Heart left ventricle (tissue), 16 donors: ENCODE results near the gene UBALD2. TPM values are rescaled to one million over a fixed set of nuclear protein-coding genes. Genes with fewer than 3 reads are reported as not detected.
"Not testable (repeated sequence)": the region's sequence is repeated elsewhere in the genome, so short reads cannot be mapped to it uniquely, and the experiment has no call there.

Source experiments
- ATAC-seq, 4 donors: fragments of 200-7000 bp; cut with Tn5 transposase; one replicate each; pipeline ENCODE4 v1.9.1; 2020 to 2022; ENCODE audit warnings: moderate library complexity in 4 of 4, mild to moderate bottlenecking in 3 of 4, moderate number of reproducible peaks in 1 of 4
- DNase-seq, 5 donors: peaks; one replicate each; pipeline ENCODE4 v3.0.0-alpha.2; 2020
- H3K27ac ChIP-seq, 12 donors: fragments of 200-600 bp; sonication (generic) in 4 of 12; one replicate each; pipeline versions ENCODE4 v1.5.0 to v1.8.0; 2016 to 2022; ENCODE audit warnings: mild to moderate bottlenecking in 2 of 12
- H3K27me3 ChIP-seq, 9 donors: fragments of 200-600 bp; sonication (generic) in 2 of 9; one replicate each; pipeline versions ENCODE4 v1.5.1 to v1.8.0; 2016 to 2022; ENCODE audit warnings: mild to moderate bottlenecking in 3 of 9
- H3K36me3 ChIP-seq, 9 donors: fragments of 200-600 bp; sonication (generic) in 2 of 9; one replicate each; pipeline versions ENCODE4 v1.5.0 to v1.8.0; 2018 to 2022; ENCODE audit warnings: mild to moderate bottlenecking in 2 of 9
- H3K4me1 ChIP-seq, 12 donors: fragments of 200-600 bp; sonication (generic) in 4 of 12; one replicate each; pipeline versions ENCODE4 v1.5.0 to v1.8.0; 2016 to 2022; ENCODE audit warnings: mild to moderate bottlenecking in 3 of 12
- H3K4me3 ChIP-seq, 12 donors: fragments of 200-600 bp; sonication (generic) in 4 of 12; one replicate each; pipeline versions ENCODE4 v1.5.0 to v1.8.0; 2017 to 2022; ENCODE audit warnings: mild to moderate bottlenecking in 9 of 12, moderate library complexity in 4 of 12
- H3K9me3 ChIP-seq, 12 donors: fragments of 200-600 bp; sonication (generic) in 4 of 12; one replicate each; pipeline versions ENCODE4 v1.5.0 to v1.8.0; 2016 to 2022; ENCODE audit warnings: mild to moderate bottlenecking in 1 of 12
- POLR2A ChIP-seq, 2 donors: fragments of 450-650 bp; IDR thresholded peaks; one replicate each; pipeline ENCODE4 v1.6.1; 2017; ENCODE audit warnings: antibody characterized with exemption in 2 of 2, mild to moderate bottlenecking in 2 of 2, moderate library complexity in 2 of 2
- WGBS, 4 donors: extraction: QIAGEN DNeasy Blood & Tissue Kit in 2 of 4; methylation state at CpG; one replicate each; pipeline versions ENCODE4 v1.1.5 to v1.1.7; 2013 to 2018; 5-methylcytosine and 5-hydroxymethylcytosine counted together
- intact Hi-C, 10 donors: fragments of 100-400 bp; cut with DNase I; formaldehyde crosslinking; loops; one replicate each; pipeline versions ENCODE4 v1.11.1 to v1.14.2; 2022
- polyA plus RNA-seq, 2 donors: library from polyadenylated mRNA; stranded (reverse); fragments of 200-250 nt; gene quantifications; one replicate each; pipeline ENCODE4 v1.2.3, GENCODE V29; 2013
- total RNA-seq, 9 donors: library from RNA; depleted of rRNA in 2 of 9; stranded (reverse); fragments of >200 nt in 2 of 9; fragmentation: NEBNext Ultra II Directional in 3 of 9; extraction: Animal tissue kit (Norgen Biotek cat#: 25700) in 3 of 9; gene quantifications; one replicate each; pipeline versions ENCODE4 v1.1.0 to v1.2.4, GENCODE V29; 2016 to 2023
- TF ChIP-seq, protein P1 (sequence below), 12 donors: fragments of 200-600 bp; sonication (generic) in 4 of 12; IDR thresholded peaks; one replicate each; pipeline versions ENCODE4 v1.5.0 to v1.8.0; 2018 to 2022; ENCODE audit warnings: antibody characterized with exemption in 12 of 12, mild to moderate bottlenecking in 5 of 12
- donor health status: ischemic (EF 13 %, LVEDD 7.1; RV severe dilation, severe dysfunction).
- donor health status: healthy with polysubstance abuse.
- donor health status: DM: no; HTN: yes; CAD: no.
- donor health status: DM: no; HTN: no; CAD: no.
- donor health status: ischemic (EF 25% LVEDD 6.9; RV normal size, moderate dysfunction).
- donor health status: ischemic (EF 25% LVEDD 5.7; RV mildly dilated, moderate dysfunction).
- donor health status: healthy.
- donor health status: DM: yes; HTN: yes; CAD: no.
- donor health status: ischemic (EF 35%, LVEDD 5.7; RV mildly dilated, moderate dysfunction).
- donor health status: nonischemic (EF 11% LVEDD 7.7; RV severe dilation, severe dysfunction).
- donor health status: DM: yes; HTN: yes; CAD: no.
- donor health status: PGD.
- donor health status: ischemic (EF 29% LVEDD 5.4; RV normal size, mild dysfunction).
- donor health status: nonischemic (EF 23%, LVEDD 6.1; RV moderate dilation, normal function).

UBALD2 gene
- total and polyA plus RNA-seq, 11 donors = 8.5 to 49.8 (median 21.9) TPM

DNA sequence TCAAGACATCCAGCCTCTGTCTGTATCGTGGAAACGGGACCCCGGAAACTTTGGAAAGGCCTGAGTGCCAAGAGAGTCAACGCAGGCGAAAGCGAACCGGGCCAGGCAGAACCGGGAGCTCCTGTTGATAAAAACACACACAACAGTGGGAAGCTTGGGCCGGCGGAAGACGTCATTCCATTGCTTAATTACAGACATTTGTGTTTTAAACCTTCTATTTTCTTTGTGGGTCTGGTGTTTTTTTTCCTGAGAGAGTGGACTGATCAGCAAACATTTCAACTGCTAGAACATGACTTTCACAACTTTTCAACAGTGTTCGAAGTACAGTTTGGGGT lies 24.0 kb upstream of the UBALD2 start:
- Histone ChIP-seq H3K9me3 (no peaks in the 10 kb centered on the region), H3K36me3 (no peaks in the 10 kb centered on the region), H3K4me3 (peak overlapping the region; percentile 36 to 78 (median 68)), H3K27ac (peak overlapping the region in 6 of 12 donors; percentile 24 to 55 (median 34)), H3K27me3 (peaks cover 0 to 37% (median 0%) of the 10 kb centered on the region in 9 donors), H3K4me1 (peaks cover 0 to 32% (median 9%) of the 10 kb centered on the region in 12 donors)
- no peak for TF ChIP-seq POLR2A (IDR thresholded peaks at IDR 0.05)
- TF ChIP-seq, protein P1, sequence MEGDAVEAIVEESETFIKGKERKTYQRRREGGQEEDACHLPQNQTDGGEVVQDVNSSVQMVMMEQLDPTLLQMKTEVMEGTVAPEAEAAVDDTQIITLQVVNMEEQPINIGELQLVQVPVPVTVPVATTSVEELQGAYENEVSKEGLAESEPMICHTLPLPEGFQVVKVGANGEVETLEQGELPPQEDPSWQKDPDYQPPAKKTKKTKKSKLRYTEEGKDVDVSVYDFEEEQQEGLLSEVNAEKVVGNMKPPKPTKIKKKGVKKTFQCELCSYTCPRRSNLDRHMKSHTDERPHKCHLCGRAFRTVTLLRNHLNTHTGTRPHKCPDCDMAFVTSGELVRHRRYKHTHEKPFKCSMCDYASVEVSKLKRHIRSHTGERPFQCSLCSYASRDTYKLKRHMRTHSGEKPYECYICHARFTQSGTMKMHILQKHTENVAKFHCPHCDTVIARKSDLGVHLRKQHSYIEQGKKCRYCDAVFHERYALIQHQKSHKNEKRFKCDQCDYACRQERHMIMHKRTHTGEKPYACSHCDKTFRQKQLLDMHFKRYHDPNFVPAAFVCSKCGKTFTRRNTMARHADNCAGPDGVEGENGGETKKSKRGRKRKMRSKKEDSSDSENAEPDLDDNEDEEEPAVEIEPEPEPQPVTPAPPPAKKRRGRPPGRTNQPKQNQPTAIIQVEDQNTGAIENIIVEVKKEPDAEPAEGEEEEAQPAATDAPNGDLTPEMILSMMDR (IDR thresholded peaks at IDR 0.05) = no peak
- intact Hi-C loops = loop anchor here in 2 of 10 donors (5.0 kb wide), 1 partner anchor 44 kb away; no protein-coding TSS in a partner anchor
- ATAC-seq = peak in 2 of 4 donors; percentile 45 to 53
- WGBS, 4 donors = 8 to 14% (median 10%) methylated on average over 12 of the region's 12 CpGs
- peak in 2 of 5 donors; percentile 37 to 48 for DNase-seq

DNA sequence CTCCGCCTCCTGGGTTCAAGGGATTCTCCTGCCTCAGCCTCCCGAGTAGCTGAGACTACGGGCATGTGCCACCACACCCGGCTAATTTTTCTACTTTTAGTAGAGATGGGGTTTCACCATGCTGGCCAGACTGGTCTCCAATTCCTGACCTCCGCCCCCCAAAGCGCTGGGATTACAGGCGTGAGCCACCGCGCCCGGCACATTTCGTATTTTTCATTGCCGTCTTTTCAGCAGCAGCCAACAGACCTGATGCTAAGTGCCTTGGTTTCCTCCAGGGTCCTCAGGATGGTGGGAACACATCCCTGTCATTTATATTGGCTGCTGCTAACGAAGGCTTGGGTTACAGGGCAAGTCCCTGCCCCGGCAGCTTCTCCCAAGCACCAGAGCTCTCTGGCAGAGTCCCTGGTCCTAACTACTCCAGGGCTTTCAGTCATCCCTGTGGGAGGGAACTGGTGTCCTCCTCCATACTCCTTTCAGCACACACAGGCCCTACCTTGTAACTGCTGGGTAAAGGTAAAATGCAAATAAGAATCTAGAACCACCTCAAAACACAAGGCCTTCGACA lies 23.4 kb upstream of the UBALD2 start:
- DNase-seq (no peak), ATAC-seq (no peak)
- H3K9me3 ChIP-seq = no peaks in the 10 kb centered on the region
- H3K4me3 ChIP-seq = peak overlapping the region in 5 of 12 donors; percentile 61 to 78 (median 72)
- 94 to 96% (median 95%) methylated on average over 15 of the region's 15 CpGs for WGBS, 4 donors
- no peak overlapping the region for H3K27ac ChIP-seq
- intact Hi-C loops = loop anchor here in 2 of 10 donors (5.0 kb wide), 1 partner anchor 44 kb away; no protein-coding TSS in a partner anchor
- peaks cover 0 to 38% (median 9%) of the 10 kb centered on the region in 12 donors for H3K4me1 ChIP-seq
- TF ChIP-seq POLR2A (IDR thresholded peaks at IDR 0.05) = no peak
- TF ChIP-seq, protein P1 (IDR thresholded peaks at IDR 0.05) = no peak
- no peaks in the 10 kb centered on the region for H3K36me3 ChIP-seq
- H3K27me3 ChIP-seq = peaks cover 0 to 37% (median 0%) of the 10 kb centered on the region in 9 donors

DNA sequence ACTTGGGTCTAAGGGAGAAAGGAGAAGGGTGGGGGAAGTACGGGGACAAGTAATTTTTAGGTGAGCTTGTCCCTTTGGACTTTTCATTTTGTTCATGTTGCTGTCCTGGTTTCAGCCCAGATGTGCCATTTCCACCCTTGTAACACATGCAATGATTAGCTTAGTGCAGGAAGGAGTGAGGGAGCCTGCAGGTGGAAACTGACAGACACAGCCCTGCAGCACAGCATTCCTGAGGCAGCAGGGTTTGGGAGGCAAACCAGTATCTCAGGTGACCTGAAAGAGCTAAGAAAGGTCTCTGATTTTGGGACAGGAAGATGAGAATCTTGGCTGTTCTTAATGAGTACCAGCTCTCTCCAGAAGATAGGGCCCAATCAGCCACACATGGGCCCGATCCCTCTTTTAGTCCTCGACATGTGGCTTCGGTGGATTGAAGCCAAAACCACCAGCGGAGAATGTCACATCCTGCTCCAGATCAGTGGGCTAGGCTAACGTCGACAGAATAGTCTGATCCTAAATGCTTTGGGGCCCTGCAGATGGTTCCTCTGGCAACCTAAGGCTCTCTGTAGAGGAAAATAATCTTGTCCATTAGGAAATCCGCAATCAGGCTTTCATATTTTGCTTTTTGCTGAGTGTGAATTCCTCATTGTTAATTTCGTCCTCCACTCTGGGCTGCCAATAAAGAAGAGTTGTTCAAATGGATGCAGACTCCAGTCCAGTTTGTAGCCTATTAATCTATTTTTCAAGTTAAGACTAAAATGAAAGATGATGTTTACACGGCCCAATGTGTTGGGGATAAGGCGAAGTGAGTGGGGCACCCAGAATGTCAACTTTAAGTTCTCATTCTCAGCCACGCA lies 21.1 kb upstream of the UBALD2 start:
- Histone ChIP-seq H3K36me3 (no peaks in the 10 kb centered on the region), H3K9me3 (no peaks in the 10 kb centered on the region), H3K27me3 (peaks cover 0 to 33% (median 0%) of the 10 kb centered on the region in 9 donors), H3K4me1 (peaks cover 0 to 42% (median 9%) of the 10 kb centered on the region in 12 donors), H3K27ac (no peak overlapping the region), H3K4me3 (no peak overlapping the region)
- intact Hi-C loops = loop anchor here in 2 of 10 donors (5.0 kb wide), 1 partner anchor 47 kb away; no protein-coding TSS in a partner anchor
- DNase-seq (peak in 1 of 5 donors; percentile 28), ATAC-seq (no peak)
- WGBS, 4 donors = 70 to 82% (median 73%) methylated on average over 12 of the region's 12 CpGs
- TF ChIP-seq, protein P1 (IDR thresholded peaks at IDR 0.05) = no peak
- TF ChIP-seq POLR2A (IDR thresholded peaks at IDR 0.05) = no peak

DNA sequence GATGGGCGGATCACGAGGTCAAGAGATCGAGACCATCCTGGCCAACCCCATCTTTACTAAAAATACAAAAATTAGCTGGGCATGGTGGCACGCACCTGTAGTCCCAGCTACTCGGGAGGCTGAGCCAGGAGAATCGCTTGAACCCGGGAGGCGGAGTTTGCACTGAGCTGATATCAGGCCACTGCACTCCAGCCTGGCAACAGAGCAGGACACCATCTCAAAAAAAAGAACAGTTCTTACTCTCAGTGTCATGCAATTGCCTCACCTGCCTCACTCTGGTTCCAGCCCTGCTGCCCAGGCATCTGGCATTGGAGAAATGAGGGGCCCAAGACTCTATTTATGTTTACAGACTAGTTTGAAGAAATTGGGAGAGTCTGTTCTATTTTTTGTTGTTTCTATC lies 20.4 kb upstream of the UBALD2 start:
- not testable (repeated sequence) for H3K9me3 ChIP-seq, H3K27ac ChIP-seq, DNase-seq, ATAC-seq, H3K4me3 ChIP-seq, H3K36me3 ChIP-seq
- Histone ChIP-seq H3K27me3 (peaks cover 0 to 27% (median 0%) of the 10 kb centered on the region in 9 donors), H3K4me1 (peaks cover 0 to 38% (median 6%) of the 10 kb centered on the region in 12 donors)
- WGBS, 4 donors = 87 to 96% (median 94%) methylated on average over 8 of the region's 8 CpGs
- intact Hi-C loops = loop anchor here in 2 of 10 donors (5.0 kb wide), 1 partner anchor 47 kb away; no protein-coding TSS in a partner anchor
